B cell (primary cell): ENCODE data around the gene FADS2. TPM values are rescaled to one million over a fixed set of nuclear protein-coding genes. Genes with fewer than 3 reads are reported as not detected.

ENCODE experiments used
- ATAC-seq: fragments of 200-7000 bp; cut with Tn5 transposase; one replicate; pipeline ENCODE4 v1.10.0; 2021; ENCODE audit warnings: low read depth, mild to moderate bottlenecking, moderate number of reproducible peaks, moderate library complexity
- CTCF ChIA-PET: fragments of 350-600 bp; sonication (Branson Sonifier 250); formaldehyde crosslinking; loops from one replicate; lab custom pipeline; 2021; ENCODE audit warnings: antibody characterized with exemption, inconsistent platforms; lab: Charles Lee
- POLR2A ChIA-PET: fragments of 350-600 bp; sonication (Branson Sonifier 250); formaldehyde crosslinking; loops from one replicate; lab custom pipeline; 2021; ENCODE audit warnings: antibody characterized with exemption; lab: Charles Lee
- DNase-seq: peaks from one replicate; pipeline ENCODE4 v3.0.0; 2013
- H2AFZ ChIP-seq: 2 replicates; pipeline ENCODE4 v1.6.1; 2012; ENCODE audit warnings: mild to moderate bottlenecking, low read depth, low read length; ENCODE audit not compliant: insufficient read depth, poor library complexity, severe bottlenecking
- H3K27ac ChIP-seq, 2 donors: 1 replicate in 1 of 2; 2 replicates in 1 of 2; pipeline ENCODE4 v1.5.1; 2012 to 2013; ENCODE audit warnings: low read length in 2 of 2, mild to moderate bottlenecking in 2 of 2, moderate library complexity in 1 of 2
- H3K27me3 ChIP-seq, 4 experiments: fragments of 200-600 bp in 1 of 4; sonication (generic) in 1 of 4; replicated peaks in 1 of 4; 1 replicate in 2 of 4; 2 replicates in 2 of 4; pipeline versions ENCODE4 v1.6.1 to v1.7.0; 2013 to 2016; ENCODE audit warnings: low read length in 3 of 4, mild to moderate bottlenecking in 2 of 4, mixed read lengths in 1 of 4, moderate library complexity in 1 of 4; ENCODE audit not compliant: insufficient read depth in 4 of 4, control insufficient read depth in 3 of 4; ENCODE audit errors: control extremely low read depth in 1 of 4
- H3K36me3 ChIP-seq, 2 experiments: replicated peaks in 1 of 2; 1 replicate in 1 of 2; 2 replicates in 1 of 2; pipeline versions ENCODE4 v1.6.1 to v1.7.1; 2013; ENCODE audit warnings: low read length in 1 of 2; ENCODE audit not compliant: insufficient read depth in 2 of 2, control insufficient read depth in 1 of 2; ENCODE audit errors: control extremely low read depth in 1 of 2, extremely low read depth in 1 of 2
- H3K4me1 ChIP-seq, 2 donors: fragments of 200-600 bp in 1 of 2; sonication (generic) in 1 of 2; 1 replicate in 1 of 2; 2 replicates in 1 of 2; pipeline versions ENCODE4 v1.5.1 to v1.6.1; 2013 to 2017; ENCODE audit warnings: low read length in 2 of 2; ENCODE audit not compliant: control insufficient read depth in 2 of 2, insufficient read depth in 2 of 2
- H3K4me2 ChIP-seq: replicated peaks from 2 replicates; pipeline ENCODE3; 2012; ENCODE audit warnings: mild to moderate bottlenecking, low read depth, low read length; ENCODE audit not compliant: poor library complexity, severe bottlenecking
- H3K4me3 ChIP-seq, 5 experiments: fragments of 200-600 bp in 1 of 5; sonication (generic) in 1 of 5; 1 replicate in 3 of 5; 2 replicates in 2 of 5; pipeline versions ENCODE4 v1.5.1 to v1.7.0; 2011 to 2016; ENCODE audit warnings: low read length in 4 of 5, mild to moderate bottlenecking in 4 of 5, low read depth in 2 of 5, control low read depth in 1 of 5, moderate library complexity in 1 of 5; ENCODE audit not compliant: insufficient read depth in 1 of 5; ENCODE audit errors: control extremely low read depth in 1 of 5, extremely low read depth in 1 of 5
- H3K79me2 ChIP-seq: fragments of 200-600 bp; sonication (generic); one replicate; pipeline ENCODE4 v1.6.0; 2016; ENCODE audit warnings: low read length; ENCODE audit not compliant: control insufficient read depth, insufficient read depth
- H3K9ac ChIP-seq: fragments of 200-600 bp; sonication (generic); 2 replicates; pipeline ENCODE4 v1.6.1; 2017; ENCODE audit warnings: mild to moderate bottlenecking, low read length, moderate library complexity
- H3K9me3 ChIP-seq, 3 donors: one replicate each; pipeline versions ENCODE4 v1.6.1 to v1.7.1; 2013; ENCODE audit warnings: low read length in 2 of 3; ENCODE audit not compliant: control insufficient read depth in 2 of 3, insufficient read depth in 1 of 3; ENCODE audit errors: control extremely low read depth in 1 of 3
- H4K20me1 ChIP-seq: 2 replicates; pipeline ENCODE4 v1.6.0; 2012; ENCODE audit warnings: mild to moderate bottlenecking, low read length; ENCODE audit not compliant: insufficient read depth, control insufficient read depth, poor library complexity, severe bottlenecking
- H3K27ac Mint-ChIP-seq: one replicate; pipeline ENCODE4 v1.8.0; 2021; ENCODE audit warnings: mixed read lengths
- H3K27me3 Mint-ChIP-seq: one replicate; pipeline ENCODE4 v1.8.0; 2021; ENCODE audit warnings: mixed read lengths
- H3K4me1 Mint-ChIP-seq: one replicate; pipeline ENCODE4 v1.8.0; 2021; ENCODE audit warnings: mixed read lengths
- H3K4me3 Mint-ChIP-seq: one replicate; pipeline ENCODE4 v1.8.0; 2021; ENCODE audit warnings: mixed read lengths
- H3K9me3 Mint-ChIP-seq: one replicate; pipeline ENCODE4 v1.8.0; 2022; ENCODE audit warnings: mixed read lengths; ENCODE audit not compliant: insufficient read depth
- EZH2 ChIP-seq: IDR thresholded peaks from 2 replicates; pipeline ENCODE4 v1.6.1; 2012; ENCODE audit warnings: borderline replicate concordance, low read depth, mild to moderate bottlenecking, moderate library complexity, low read length; ENCODE audit not compliant: insufficient read depth, poor library complexity, severe bottlenecking
- WGBS: methylation state at CpG from one replicate; pipeline ENCODE4 v1.1.5; 2013; ENCODE audit warnings: missing lambda C conversion rate; ENCODE audit not compliant: insufficient coverage; 5-methylcytosine and 5-hydroxymethylcytosine counted together
- intact Hi-C: fragments of 100-400 bp; cut with micrococcal nuclease; formaldehyde crosslinking; loops from one replicate; pipeline ENCODE4 v1.10.0; 2022
- polyA plus RNA-seq: library from polyadenylated mRNA; depleted of rRNA; stranded (reverse); fragments of >200 nt; gene quantifications from 2 replicates; pipeline ENCODE4 v1.2.3, GENCODE V29; 2012
- total RNA-seq, 2 donors: library from RNA; stranded (reverse); fragments of 120-200 nt in 1 of 2; gene quantifications; 1 replicate in 1 of 2; 2 replicates in 1 of 2; pipeline versions ENCODE4 v1.2.3 to v1.2.4, GENCODE V29; 2013 to 2022
- TF ChIP-seq, protein P1 (sequence below): fragments of 200-600 bp; IDR thresholded peaks from one replicate; pipeline ENCODE4 v1.8.0; 2022; ENCODE audit warnings: antibody characterized with exemption, mild to moderate bottlenecking

FADS2 gene
- total and polyA plus RNA-seq, 2 donors (not counting 1 experiment from before 2014, with no cell fraction given), result 1.5 to 5.9 TPM

DNA sequence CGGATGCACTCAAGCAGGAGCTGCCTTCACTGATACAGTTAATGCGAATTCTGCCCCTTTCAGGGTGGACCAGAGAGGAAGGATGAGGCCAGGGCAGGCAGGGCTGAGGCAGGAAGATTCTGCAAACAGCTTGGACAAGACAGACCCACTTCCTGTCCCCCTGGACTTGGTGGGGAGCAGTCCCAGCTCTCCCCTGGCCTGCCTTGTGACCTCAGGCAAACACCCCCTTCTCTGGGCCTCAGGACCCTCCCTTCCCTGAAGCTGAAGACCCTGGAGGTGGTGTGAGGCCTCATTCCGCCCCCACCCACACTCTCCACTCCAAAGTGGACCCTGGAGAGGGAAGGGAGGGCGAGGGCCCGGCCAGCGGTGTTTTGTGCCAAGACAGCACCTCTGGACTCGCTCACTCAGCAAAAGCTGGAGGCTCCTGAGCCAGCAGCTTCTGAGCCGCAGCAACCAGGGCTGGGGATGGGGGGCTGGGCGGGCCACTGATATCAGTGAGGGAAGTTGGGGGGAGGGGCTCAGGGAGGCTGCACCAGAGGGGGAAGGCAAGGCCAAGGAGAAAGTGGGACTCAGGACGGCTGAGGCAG lies 80.7 kb downstream of the FADS2 start:
- TF ChIP-seq, protein P1, sequence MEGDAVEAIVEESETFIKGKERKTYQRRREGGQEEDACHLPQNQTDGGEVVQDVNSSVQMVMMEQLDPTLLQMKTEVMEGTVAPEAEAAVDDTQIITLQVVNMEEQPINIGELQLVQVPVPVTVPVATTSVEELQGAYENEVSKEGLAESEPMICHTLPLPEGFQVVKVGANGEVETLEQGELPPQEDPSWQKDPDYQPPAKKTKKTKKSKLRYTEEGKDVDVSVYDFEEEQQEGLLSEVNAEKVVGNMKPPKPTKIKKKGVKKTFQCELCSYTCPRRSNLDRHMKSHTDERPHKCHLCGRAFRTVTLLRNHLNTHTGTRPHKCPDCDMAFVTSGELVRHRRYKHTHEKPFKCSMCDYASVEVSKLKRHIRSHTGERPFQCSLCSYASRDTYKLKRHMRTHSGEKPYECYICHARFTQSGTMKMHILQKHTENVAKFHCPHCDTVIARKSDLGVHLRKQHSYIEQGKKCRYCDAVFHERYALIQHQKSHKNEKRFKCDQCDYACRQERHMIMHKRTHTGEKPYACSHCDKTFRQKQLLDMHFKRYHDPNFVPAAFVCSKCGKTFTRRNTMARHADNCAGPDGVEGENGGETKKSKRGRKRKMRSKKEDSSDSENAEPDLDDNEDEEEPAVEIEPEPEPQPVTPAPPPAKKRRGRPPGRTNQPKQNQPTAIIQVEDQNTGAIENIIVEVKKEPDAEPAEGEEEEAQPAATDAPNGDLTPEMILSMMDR, result no peak
- no peak for TF ChIP-seq EZH2
- Histone ChIP-seq H4K20me1 (no peaks in the 10 kb centered on the region), H2AFZ (no peak overlapping the region), H3K36me3 (no peaks in the 10 kb centered on the region), H3K79me2 (no peaks in the 10 kb centered on the region), H3K9me3 (peaks cover 0 to 5% (median 0%) of the 10 kb centered on the region in 3 donors), H3K9ac (no peak overlapping the region), H3K4me2 (no peak overlapping the region), H3K4me3 (no peak overlapping the region), H3K27ac (no peak overlapping the region), H3K4me1 (peaks cover 0 to 9% of the 10 kb centered on the region in 2 donors), H3K27me3 (peaks cover 0 to 3% (median 1%) of the 10 kb centered on the region in 4 experiments)
- Mint-ChIP-seq H3K4me1 (no peaks in the 10 kb centered on the region), H3K27ac (no peak overlapping the region), H3K4me3 (no peak overlapping the region), H3K9me3 (no peaks in the 10 kb centered on the region), H3K27me3 (peaks cover 6% of the 10 kb centered on the region)
- POLR2A ChIA-PET, result no interaction called here
- intact Hi-C loops, result no loop called here
- ATAC-seq (no peak), DNase-seq (no peak)
- 92% methylated on average over 6 of the region's 10 CpGs for WGBS
- CTCF ChIA-PET, result interaction anchor here (0.6 to 2.8 kb wide), 3 partner anchors 9 to 173 kb away, joined by 4 to 16 read pairs (median 4); no protein-coding TSS in a partner anchor
